A549 (cell line): Measurements from ENCODE around the gene VSIG10. TPM values are rescaled to one million over a fixed set of nuclear protein-coding genes. Genes with fewer than 3 reads are reported as not detected.
A peak's percentile ranks its signal among the peaks of the same experiment; 100 is the strongest.

ENCODE experiments used
- ATAC-seq, 2 experiments: fragments of 200-7000 bp in 1 of 2; fragments of >200 bp in 1 of 2; cut with Nextera tagmentation in 1 of 2; cut with Tn5 transposase in 1 of 2; 3 replicates each; pipeline versions ENCODE4 v1.8.0 to v1.9.1; 2018 to 2020; ENCODE audit warnings: mild to moderate bottlenecking in 1 of 2, moderate library complexity in 1 of 2
- CTCF ChIA-PET: fragments of 300-600 bp; sonication (Branson Sonifier 250); formaldehyde crosslinking; extraction: SDS; loops from one replicate; lab custom pipeline; 2021; ENCODE audit warnings: antibody characterized with exemption, inconsistent platforms; lab: Yijun Ruan, JAX
- POLR2A ChIA-PET: fragments of 350-600 bp; formaldehyde crosslinking; extraction: SDS; loops from one replicate; lab custom pipeline; 2021; ENCODE audit warnings: antibody characterized with exemption, inconsistent platforms; lab: Yijun Ruan, JAX
- DNase-seq, 2 experiments: peaks; one replicate each; pipeline versions ENCODE4 v3.0.0 to v3.0.0-alpha.2; 2011 to 2016; ENCODE audit warnings: low read depth in 1 of 2, low spot score in 1 of 2
- FAIRE-seq: peaks from 2 replicates; lab custom pipeline; 2011; peaks lifted over from hg19 to GRCh38; lab: Jason Lieb, UNC
- H3K27ac ChIP-seq, 2 experiments: fragments of >200 bp; sonication (Bioruptor Twin); formaldehyde crosslinking; 3 replicates each; pipeline ENCODE4 v1.5.1; 2016 to 2017
- H3K4me1 ChIP-seq: fragments of >200 bp; sonication (Bioruptor Twin); formaldehyde crosslinking; 3 replicates; pipeline ENCODE4 v1.6.1; 2016
- H3K4me2 ChIP-seq: fragments of >200 bp; sonication (Bioruptor Twin); formaldehyde crosslinking; 3 replicates; pipeline ENCODE4 v1.6.1; 2016
- H3K4me3 ChIP-seq: fragments of >200 bp; sonication (Bioruptor Twin); formaldehyde crosslinking; 3 replicates; pipeline ENCODE4 v1.5.1; 2016
- H3K9me3 ChIP-seq: fragments of >200 bp; sonication (Bioruptor Twin); formaldehyde crosslinking; 3 replicates; pipeline ENCODE4 v1.6.1; 2016
- ATOH8 ChIP-seq: fragments of 250-450 bp; sonication (Bioruptor Pico); IDR thresholded peaks from 2 replicates; pipeline ENCODE4 v1.5.0; 2020; ENCODE audit warnings: low read depth, mild to moderate bottlenecking, moderate library complexity
- BHLHE40 ChIP-seq: IDR thresholded peaks from 2 replicates; pipeline ENCODE4 v1.6.1; 2012; ENCODE audit warnings: low read depth, low read length, inconsistent platforms
- CBX2 ChIP-seq: fragments of 200-600 bp; sonication (generic); IDR thresholded peaks from 2 replicates; pipeline ENCODE4 v1.6.1; 2016; ENCODE audit warnings: low read depth, mild to moderate bottlenecking, borderline replicate concordance
- CHD2 ChIP-seq: fragments of 150-350 bp; IDR thresholded peaks from 2 replicates; pipeline ENCODE4 v1.6.1; 2014; ENCODE audit warnings: low read length; ENCODE audit not compliant: partially characterized antibody
- CTCF ChIP-seq: fragments of >200 bp; sonication (Bioruptor Twin); formaldehyde crosslinking; IDR thresholded peaks from 3 replicates; pipeline ENCODE4 v1.5.1; 2016
- ESRRA ChIP-seq: fragments of 150-350 bp; IDR thresholded peaks from 2 replicates; pipeline ENCODE4 v1.6.1; 2014; ENCODE audit warnings: mild to moderate bottlenecking, low read length, borderline replicate concordance
- FOXS1 ChIP-seq: fragments of 250-450 bp; sonication (Bioruptor Pico); IDR thresholded peaks from 2 replicates; pipeline ENCODE4 v1.5.0; 2020; ENCODE audit warnings: mild to moderate bottlenecking, moderate library complexity
- HDAC2 ChIP-seq: fragments of 200-600 bp; sonication (generic); IDR thresholded peaks from 2 replicates; pipeline ENCODE4 v1.6.1; 2016
- HEYL ChIP-seq: fragments of 250-450 bp; sonication (Bioruptor Pico); IDR thresholded peaks from 2 replicates; pipeline ENCODE4 v1.8.0; 2021; ENCODE audit warnings: mild to moderate bottlenecking, moderate library complexity
- HOXB13 ChIP-seq: fragments of 250-450 bp; sonication (Bioruptor Pico); IDR thresholded peaks from 2 replicates; pipeline ENCODE4 v1.5.0; 2020; ENCODE audit warnings: low read depth, mild to moderate bottlenecking, moderate library complexity
- HOXB5 ChIP-seq: fragments of 250-450 bp; sonication (Bioruptor Pico); IDR thresholded peaks from 2 replicates; pipeline ENCODE4 v1.5.0; 2020; ENCODE audit warnings: mild to moderate bottlenecking, moderate library complexity
- KDM1A ChIP-seq: fragments of 200-600 bp; sonication (generic); IDR thresholded peaks from 2 replicates; pipeline ENCODE4 v1.6.1; 2016; ENCODE audit warnings: low read depth, mild to moderate bottlenecking
- KDM5A ChIP-seq: fragments of 200-600 bp; sonication (generic); IDR thresholded peaks from 2 replicates; pipeline ENCODE4 v1.6.1; 2016; ENCODE audit warnings: antibody characterized with exemption, mild to moderate bottlenecking
- MAFK ChIP-seq: fragments of 450-650 bp; IDR thresholded peaks from 2 replicates; pipeline ENCODE4 v1.6.1; 2014; ENCODE audit not compliant: partially characterized antibody
- MAZ ChIP-seq: fragments of 150-350 bp; IDR thresholded peaks from 2 replicates; pipeline ENCODE4 v1.6.1; 2014; ENCODE audit warnings: antibody characterized with exemption, low read depth, low read length, borderline replicate concordance
- NFE2L2 ChIP-seq: fragments of 150-350 bp; conservative IDR thresholded peaks from 2 replicates; pipeline ENCODE4 v1.6.1; 2014; ENCODE audit warnings: low read length
- PBX3 ChIP-seq: IDR thresholded peaks from 2 replicates; pipeline ENCODE4 v1.6.1; 2012
- RAD21 ChIP-seq, 2 experiments: fragments of >200 bp in 1 of 2; sonication (Bioruptor Twin) in 1 of 2; formaldehyde crosslinking in 1 of 2; IDR thresholded peaks in 1 of 2; conservative IDR thresholded peaks in 1 of 2; 2 replicates in 1 of 2; 3 replicates in 1 of 2; pipeline ENCODE4 v1.6.1; 2012 to 2018; ENCODE audit warnings: inconsistent platforms in 1 of 2
- RCOR1 ChIP-seq: fragments of 150-350 bp; IDR thresholded peaks from 2 replicates; pipeline ENCODE4 v1.6.1; 2014; ENCODE audit warnings: antibody characterized with exemption, low read length, low read depth
- RFX5 ChIP-seq: fragments of 450-650 bp; IDR thresholded peaks from 2 replicates; pipeline ENCODE4 v1.7.1; 2014; ENCODE audit warnings: antibody characterized with exemption, mild to moderate bottlenecking, moderate library complexity
- SREBF2 ChIP-seq: fragments of 450-650 bp; IDR thresholded peaks from 2 replicates; pipeline ENCODE4 v1.6.1; 2014; ENCODE audit warnings: mild to moderate bottlenecking, moderate library complexity
- TP53 ChIP-seq: fragments of 250-450 bp; sonication (Bioruptor Pico); IDR thresholded peaks from 2 replicates; pipeline ENCODE4 v1.5.0; 2021; ENCODE audit warnings: mild to moderate bottlenecking, moderate library complexity
- ZC3H11A ChIP-seq: fragments of 450-650 bp; IDR thresholded peaks from 2 replicates; pipeline ENCODE4 v1.6.1; 2014; ENCODE audit warnings: antibody characterized with exemption, mild to moderate bottlenecking
- ZFP36 ChIP-seq: fragments of 450-650 bp; IDR thresholded peaks from 2 replicates; pipeline ENCODE4 v1.6.1; 2014; ENCODE audit warnings: borderline replicate concordance; ENCODE audit not compliant: partially characterized antibody
- WGBS: methylation state at CpG from one replicate; pipeline ENCODE4 v1.1.6; 2017; ENCODE audit errors: missing lambda C conversion rate; 5-methylcytosine and 5-hydroxymethylcytosine counted together
- polyA plus RNA-seq, 4 experiments: library from polyadenylated mRNA; depleted of rRNA in 3 of 4; stranded (reverse); fragments of >200 nt; fragmentation: RNase III in 1 of 4; extraction: RNeasy Plus Mini Kit Qiagen cat#74134 plus additional on column Dnase treatment in 1 of 4; gene quantifications; 2 replicates in 3 of 4; 3 replicates in 1 of 4; pipeline ENCODE4 v1.2.3, GENCODE V29; 2011 to 2017

The VSIG10 gene
- polyA plus RNA-seq, 2 of the 4 experiments (the other 2 are of a cell fraction): 18.3 to 20.2 TPM

GRCh38 chr12:118120579-118121363 lies 17.0 kb upstream of the VSIG10 start (continued):
- TF ChIP-seq CTCF (peak; percentile 75), FOXS1 (no peak), PBX3 (no peak), RAD21 (conservative IDR thresholded peaks at IDR 0.05 in 1 of 2, IDR thresholded peaks at IDR 0.05 in 1 of 2) (peak; percentile 60 to 75), ATOH8 (CRISPR knock-in tag) (no peak), NFE2L2 (no peak), MAZ (no peak), KDM5A (no peak)

- WGBS: 87% methylated on average over 10 of the region's 10 CpGs
- FAIRE-seq (no peak), DNase-seq (no peak)
Observed at GRCh38 chr12:118119449-118119879, 15.7 kb upstream of the VSIG10 start.

GRCh38 chr12:118109088-118109487 lies 5.3 kb upstream of the VSIG10 start:
- FAIRE-seq (no peak), ATAC-seq (no peak), DNase-seq (no peak)
- Histone ChIP-seq H3K4me3 (no peak overlapping the region), H3K9me3 (no peaks in the 10 kb centered on the region), H3K4me1 (no peaks in the 10 kb centered on the region), H3K4me2 (no peak overlapping the region), H3K27ac (no peak overlapping the region)
- WGBS: 88% methylated on average over 1 of the region's 1 CpG
- TF ChIP-seq HOXB5 (CRISPR knock-in tag) (no peak), HEYL (CRISPR knock-in tag) (no peak), MAFK (no peak), TP53 (CRISPR knock-in tag) (no peak), HOXB13 (CRISPR knock-in tag) (no peak), BHLHE40 (no peak), CHD2 (no peak), RFX5 (no peak)
- ChIA-PET CTCF (interaction anchor here (4.1 kb wide), 1 partner anchor 12 kb away, joined by 23 read pairs; no protein-coding TSS in a partner anchor), POLR2A (no interaction called here)

More at GRCh38 chr12:118119449-118119879, 15.7 kb upstream of the VSIG10 start:
- Histone ChIP-seq H3K4me1 (peaks cover 8% of the 10 kb centered on the region; the same call in 2 of the 3 replicates), H3K9me3 (no peaks in the 10 kb centered on the region), H3K4me2 (no peak overlapping the region), H3K27ac (no peak overlapping the region), H3K4me3 (no peak overlapping the region)
- ChIA-PET CTCF (interaction anchor here (1.0 to 3.0 kb wide), 4 partner anchors 11 to 257 kb away, joined by 3 to 23 read pairs (median 4); partner anchors contain the start of gene SUDS3), POLR2A (no interaction called here)
- no peak for TF ChIP-seq MAFK
- no peak for TF ChIP-seq CBX2
- TF ChIP-seq RCOR1: no peak
- no peak for TF ChIP-seq ZC3H11A
- TF ChIP-seq KDM1A: no peak
- no peak for TF ChIP-seq ESRRA
- no peak for TF ChIP-seq SREBF2
- TF ChIP-seq ZFP36: no peak
- no peak for TF ChIP-seq HDAC2
- ATAC-seq: no peak
